Measurements from ENCODE around the gene KCNQ1. TPM values are rescaled to one million over a fixed set of nuclear protein-coding genes. Genes with fewer than 3 reads are reported as not detected.

KCNQ1 gene
- total RNA-seq, 2 experiments from 2014 or later = 8.7 to 9.5 TPM

DNA sequence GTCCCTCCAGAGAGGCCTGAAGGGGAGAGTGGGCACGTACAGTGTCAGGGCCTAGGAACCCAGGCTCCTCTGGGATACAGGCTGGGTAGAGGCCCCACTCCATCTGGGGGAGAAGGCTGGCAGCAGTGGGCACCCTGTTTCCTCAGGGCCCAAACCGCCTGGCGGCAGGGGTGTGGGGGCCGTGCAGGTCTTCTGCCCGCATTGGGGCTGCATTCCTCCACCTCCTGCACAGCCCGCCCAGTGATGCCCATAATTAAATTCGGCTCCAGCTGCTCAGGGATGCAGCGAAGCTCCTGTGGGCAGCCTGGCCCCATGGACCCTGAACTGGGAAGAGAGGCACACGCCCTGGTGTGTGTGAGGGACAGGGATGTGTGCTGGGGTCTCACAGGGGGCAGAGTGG, 219.6 kb downstream of the KCNQ1 start:
- CTCF ChIA-PET = no interaction called here
- Mint-ChIP-seq H3K27me3 (no peaks in the 10 kb centered on the region), H3K9me3 (peaks cover 5% of the 10 kb centered on the region), H3K4me1 (ENCODE audit: low read depth) (peaks cover 2% of the 10 kb centered on the region), H3K36me3 (ENCODE audit: low read depth) (peaks cover 11% of the 10 kb centered on the region), H3K27ac (no peak overlapping the region), H3K4me3 (no peak overlapping the region)
- intact Hi-C loops (cut with micrococcal nuclease) = no loop called here
- ATAC-seq (no peak), DNase-seq (no peak)
- POLR2A ChIA-PET = no interaction called here
- TF ChIP-seq, protein P1, sequence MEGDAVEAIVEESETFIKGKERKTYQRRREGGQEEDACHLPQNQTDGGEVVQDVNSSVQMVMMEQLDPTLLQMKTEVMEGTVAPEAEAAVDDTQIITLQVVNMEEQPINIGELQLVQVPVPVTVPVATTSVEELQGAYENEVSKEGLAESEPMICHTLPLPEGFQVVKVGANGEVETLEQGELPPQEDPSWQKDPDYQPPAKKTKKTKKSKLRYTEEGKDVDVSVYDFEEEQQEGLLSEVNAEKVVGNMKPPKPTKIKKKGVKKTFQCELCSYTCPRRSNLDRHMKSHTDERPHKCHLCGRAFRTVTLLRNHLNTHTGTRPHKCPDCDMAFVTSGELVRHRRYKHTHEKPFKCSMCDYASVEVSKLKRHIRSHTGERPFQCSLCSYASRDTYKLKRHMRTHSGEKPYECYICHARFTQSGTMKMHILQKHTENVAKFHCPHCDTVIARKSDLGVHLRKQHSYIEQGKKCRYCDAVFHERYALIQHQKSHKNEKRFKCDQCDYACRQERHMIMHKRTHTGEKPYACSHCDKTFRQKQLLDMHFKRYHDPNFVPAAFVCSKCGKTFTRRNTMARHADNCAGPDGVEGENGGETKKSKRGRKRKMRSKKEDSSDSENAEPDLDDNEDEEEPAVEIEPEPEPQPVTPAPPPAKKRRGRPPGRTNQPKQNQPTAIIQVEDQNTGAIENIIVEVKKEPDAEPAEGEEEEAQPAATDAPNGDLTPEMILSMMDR (IDR thresholded peaks at IDR 0.05) = no peak

DNA sequence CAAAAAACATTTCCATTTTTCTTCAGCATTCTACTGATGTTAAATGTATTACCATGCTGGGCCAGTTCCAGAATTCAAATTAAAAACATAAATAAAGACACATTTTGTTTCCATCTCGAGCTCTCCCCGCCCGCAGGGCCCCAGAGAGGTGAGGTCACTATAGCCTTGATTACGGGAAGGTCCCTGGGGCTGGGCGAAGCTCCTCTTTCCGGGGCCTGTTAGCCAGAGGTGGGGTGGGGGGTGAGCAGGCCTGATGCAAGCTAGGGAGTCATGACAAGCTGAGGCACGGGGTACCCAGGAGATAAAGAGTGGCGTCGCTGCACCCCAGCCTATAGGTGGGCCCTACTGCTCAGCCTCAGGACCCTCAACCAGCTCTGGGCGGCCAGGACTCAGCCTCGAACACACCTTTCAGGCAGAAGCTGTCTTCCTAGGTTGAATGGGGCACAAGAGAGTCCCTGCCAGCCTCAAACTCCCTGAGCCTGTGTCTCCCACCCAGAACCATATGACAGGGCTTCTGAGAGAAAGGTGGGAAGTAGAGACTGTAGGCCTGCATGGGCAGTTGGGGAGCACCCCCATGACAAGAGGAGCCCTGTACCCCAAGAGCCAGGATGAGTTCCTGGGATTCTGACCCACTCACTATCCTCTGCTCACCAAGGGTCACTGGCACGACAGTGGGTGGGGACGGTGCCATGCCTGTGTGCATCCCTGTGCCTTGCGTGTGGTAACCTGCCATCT, 220.2 kb downstream of the KCNQ1 start:
- ChIA-PET CTCF (no interaction called here), POLR2A (no interaction called here)
- H3K27me3 Mint-ChIP-seq = no peaks in the 10 kb centered on the region
- ATAC-seq = no peak
- DNase-seq = no peak
- peaks cover 5% of the 10 kb centered on the region for H3K9me3 Mint-ChIP-seq
- H3K4me3 Mint-ChIP-seq = no peak overlapping the region
- H3K4me1 Mint-ChIP-seq (ENCODE audit: low read depth) = peaks cover 2% of the 10 kb centered on the region
- intact Hi-C loops (cut with micrococcal nuclease) = no loop called here
- H3K36me3 Mint-ChIP-seq (ENCODE audit: low read depth) = peaks cover 10% of the 10 kb centered on the region
- H3K27ac Mint-ChIP-seq = no peak overlapping the region
- TF ChIP-seq, protein P1 (IDR thresholded peaks at IDR 0.05) = no peak

DNA sequence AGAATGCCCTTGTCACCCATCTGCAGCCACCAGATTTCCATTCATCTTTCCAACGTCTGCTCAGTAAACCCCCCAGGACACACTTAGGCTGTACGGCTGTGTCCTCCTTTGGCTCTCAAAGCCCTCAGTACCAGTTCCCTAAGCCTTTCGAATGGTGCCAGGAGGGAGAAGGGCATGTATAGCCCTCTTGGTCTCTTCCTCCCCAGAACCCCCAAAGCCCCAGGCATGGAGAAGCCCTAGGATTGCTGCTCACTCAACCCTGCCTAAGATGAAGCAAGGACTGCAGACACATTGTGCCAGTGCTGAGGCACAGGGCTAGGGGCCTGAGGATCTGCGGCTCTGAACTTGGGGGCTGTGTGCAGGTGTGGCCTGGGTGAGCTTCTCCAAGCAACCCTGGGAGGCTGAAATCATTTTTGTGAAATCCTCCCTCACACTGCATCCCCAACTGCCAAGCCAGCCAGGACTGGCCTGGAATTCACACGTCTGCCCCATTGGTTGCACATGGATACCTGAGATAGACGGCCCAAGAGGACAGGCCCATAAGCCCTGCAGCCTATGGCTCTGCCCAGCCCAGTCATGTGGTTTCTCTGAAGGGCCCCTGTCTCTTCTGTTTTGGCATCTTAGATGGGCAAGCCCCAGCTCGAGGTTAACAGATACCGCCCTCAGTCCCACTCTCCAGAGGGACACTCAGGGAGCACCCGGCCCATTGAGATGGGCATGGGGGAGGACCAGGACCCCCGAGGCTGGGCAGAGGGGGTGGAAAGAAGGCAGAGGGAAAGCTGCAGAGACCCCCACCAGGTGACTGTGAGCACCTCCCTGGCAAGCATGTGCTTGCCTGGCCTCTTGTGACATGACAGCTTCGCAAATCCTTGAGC, 221.0 kb downstream of the KCNQ1 start:
- Mint-ChIP-seq H3K27me3 (no peaks in the 10 kb centered on the region), H3K9me3 (peaks cover 5% of the 10 kb centered on the region), H3K27ac (no peak overlapping the region), H3K4me3 (no peak overlapping the region), H3K4me1 (ENCODE audit: low read depth) (peaks cover 2% of the 10 kb centered on the region), H3K36me3 (ENCODE audit: low read depth) (peaks cover 6% of the 10 kb centered on the region)
- ChIA-PET POLR2A (no interaction called here), CTCF (no interaction called here)
- DNase-seq (no peak), ATAC-seq (no peak)
- TF ChIP-seq, protein P1 (IDR thresholded peaks at IDR 0.05) = no peak
- intact Hi-C loops (cut with micrococcal nuclease) = no loop called here

DNA sequence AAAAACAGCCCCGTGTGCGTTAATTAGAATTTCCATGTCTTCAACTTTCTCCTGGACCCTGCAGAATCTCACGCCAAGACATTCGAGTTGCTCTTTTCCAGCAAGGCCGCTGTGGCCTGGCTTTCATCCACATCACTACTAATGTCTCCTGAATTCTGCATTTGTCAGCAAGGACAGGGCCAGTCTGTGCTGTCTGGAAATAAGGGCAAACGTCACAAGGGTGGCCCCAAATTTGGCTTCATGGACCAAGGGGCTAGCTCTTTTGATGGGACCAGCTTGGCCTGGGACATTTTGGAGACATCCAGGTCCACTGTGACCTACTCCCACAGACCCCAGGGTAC, 221.6 kb downstream of the KCNQ1 start:
- H3K36me3 Mint-ChIP-seq (ENCODE audit: low read depth) = peaks cover 2% of the 10 kb centered on the region
- H3K27me3 Mint-ChIP-seq = no peaks in the 10 kb centered on the region
- DNase-seq (no peak), ATAC-seq (no peak)
- POLR2A ChIA-PET = no interaction called here
- no peaks in the 10 kb centered on the region for H3K9me3 Mint-ChIP-seq
- TF ChIP-seq, protein P1 (IDR thresholded peaks at IDR 0.05) = no peak
- intact Hi-C loops (cut with micrococcal nuclease) = no loop called here
- no peak overlapping the region for H3K27ac Mint-ChIP-seq
- CTCF ChIA-PET = no interaction called here
- no peak overlapping the region for H3K4me3 Mint-ChIP-seq
- H3K4me1 Mint-ChIP-seq (ENCODE audit: low read depth) = peaks cover 2% of the 10 kb centered on the region

Data from activated CD8-positive, alpha-beta T cell treated with anti-CD3 and anti-CD28 coated beads for 36 hours (primary cell).